ENCODE data around the gene GET3. TPM values are rescaled to one million over a fixed set of nuclear protein-coding genes. Genes with fewer than 3 reads are reported as not detected.
A peak's percentile ranks its signal among the peaks of the same experiment; 100 is the strongest.

Gene GET3
- total and polyA plus RNA-seq, 2 of the 13 experiments (the other 11 are each of a cell fraction or from before 2014, with no cell fraction given), result 57.7 to 59.4 TPM

DNA sequence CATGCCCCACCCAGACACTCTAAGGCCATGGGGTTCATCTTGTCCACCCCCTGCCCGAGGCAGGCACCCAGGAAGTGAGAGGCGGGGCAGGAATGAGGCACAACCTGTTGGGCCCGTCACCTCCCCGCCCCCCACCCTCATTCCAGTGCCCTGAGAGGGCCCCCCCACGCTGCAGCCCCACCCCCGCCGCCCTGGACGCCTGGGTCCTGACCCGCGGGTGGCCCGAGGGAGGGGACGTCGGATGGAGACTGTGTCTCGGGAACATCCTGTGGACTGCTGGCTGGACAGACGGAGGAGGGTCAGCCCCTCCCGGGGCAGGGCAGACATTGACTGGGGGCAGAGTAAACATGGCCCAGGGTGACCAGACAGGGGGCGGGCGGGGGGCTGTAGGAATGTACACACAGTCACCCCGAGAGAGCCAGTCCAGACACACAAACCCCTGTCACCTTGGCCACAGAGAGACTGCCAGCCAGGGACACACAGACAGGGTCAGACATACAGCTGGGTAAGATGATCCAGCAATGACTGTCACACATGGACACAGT is 46.6 kb downstream of the GET3 start (continued):
- TF ChIP-seq MIER3 (CRISPR knock-in tag; IDR thresholded peaks at IDR 0.05; ENCODE audit: borderline replicate concordance) (no peak), PAX8 (CRISPR knock-in tag; IDR thresholded peaks at IDR 0.05; ENCODE audit: borderline replicate concordance) (no peak), RFX3 (CRISPR knock-in tag; IDR thresholded peaks at IDR 0.05) (no peak), STAG1 (CRISPR knock-in tag; IDR thresholded peaks at IDR 0.05) (no peak), FOXJ3 (CRISPR knock-in tag; IDR thresholded peaks at IDR 0.05; ENCODE audit: borderline replicate concordance) (no peak), TFDP1 (CRISPR knock-in tag; IDR thresholded peaks at IDR 0.05; ENCODE audit: borderline replicate concordance) (no peak), SRF (IDR thresholded peaks at IDR 0.05; ENCODE audit: low read depth, low read length) (no peak), CREM (IDR thresholded peaks at IDR 0.05) (peak; percentile 24; the same call in 1 of the 2 replicates), CREM (CRISPR knock-in tag; IDR thresholded peaks at IDR 0.05) (no peak), EP300 (IDR thresholded peaks at IDR 0.05; ENCODE audit: low read depth in 2 of 2, low read length in 2 of 2) (0 out of 4 replicates have a peak, but pooled peaks of 1 of the 2 experiments have one; percentile 20), EP300 (CRISPR knock-in tag; IDR thresholded peaks at IDR 0.05; ENCODE audit: borderline replicate concordance) (no peak), RARA (CRISPR knock-in tag; IDR thresholded peaks at IDR 0.05) (peak; percentile 92), ZNF383 (CRISPR knock-in tag; IDR thresholded peaks at IDR 0.05; ENCODE audit: borderline replicate concordance) (no peak), AHDC1 (CRISPR knock-in tag; IDR thresholded peaks at IDR 0.05; ENCODE audit: borderline replicate concordance) (no peak), KLF6 (CRISPR knock-in tag; IDR thresholded peaks at IDR 0.05) (no peak), PRMT3 (CRISPR knock-in tag; IDR thresholded peaks at IDR 0.05; ENCODE audit: borderline replicate concordance, low read depth) (no peak), SALL1 (CRISPR knock-in tag; IDR thresholded peaks at IDR 0.05) (peak; percentile 55; the same call in 1 of the 2 replicates), ZNF746 (CRISPR knock-in tag; IDR thresholded peaks at IDR 0.05) (peak; percentile 88), TEAD3 (CRISPR knock-in tag; optimal IDR thresholded peaks at IDR 0.05; ENCODE audit: borderline replicate concordance) (peak; percentile 51), ZNF589 (CRISPR knock-in tag; conservative IDR thresholded peaks at IDR 0.05) (0 out of 2 replicates have a peak, but pooled peaks have one; percentile 33), ZNF30 (CRISPR knock-in tag; IDR thresholded peaks at IDR 0.05) (no peak), ZNF883 (CRISPR knock-in tag; IDR thresholded peaks at IDR 0.05; ENCODE audit: not compliant biosample characterization) (no peak)
- TF ChIP-seq, protein P1, sequence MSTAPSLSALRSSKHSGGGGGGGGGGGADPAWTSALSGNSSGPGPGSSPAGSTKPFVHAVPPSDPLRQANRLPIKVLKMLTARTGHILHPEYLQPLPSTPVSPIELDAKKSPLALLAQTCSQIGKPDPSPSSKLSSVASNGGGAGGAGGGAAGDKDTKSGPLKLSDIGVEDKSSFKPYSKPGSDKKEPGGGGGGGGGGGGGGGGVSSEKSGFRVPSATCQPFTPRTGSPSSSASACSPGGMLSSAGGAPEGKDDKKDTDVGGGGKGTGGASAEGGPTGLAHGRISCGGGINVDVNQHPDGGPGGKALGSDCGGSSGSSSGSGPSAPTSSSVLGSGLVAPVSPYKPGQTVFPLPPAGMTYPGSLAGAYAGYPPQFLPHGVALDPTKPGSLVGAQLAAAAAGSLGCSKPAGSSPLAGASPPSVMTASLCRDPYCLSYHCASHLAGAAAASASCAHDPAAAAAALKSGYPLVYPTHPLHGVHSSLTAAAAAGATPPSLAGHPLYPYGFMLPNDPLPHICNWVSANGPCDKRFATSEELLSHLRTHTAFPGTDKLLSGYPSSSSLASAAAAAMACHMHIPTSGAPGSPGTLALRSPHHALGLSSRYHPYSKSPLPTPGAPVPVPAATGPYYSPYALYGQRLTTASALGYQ (CRISPR knock-in tag; IDR thresholded peaks at IDR 0.05), result no peak

Measured in HepG2 (cell line).